T-helper 1 cell treated with Interleukin-12 subunit alpha and Interleukin-12 subunit beta and Interleukin-4 antibody, amounts not matched to agents 30 ng/mL and 1 ng/mL, for 36 hours (primary cell): ENCODE data around the gene PRSS22. TPM values are rescaled to one million over a fixed set of nuclear protein-coding genes. Genes with fewer than 3 reads are reported as not detected.

Experiments
- intact Hi-C: fragments of 100-400 bp; cut with micrococcal nuclease; formaldehyde crosslinking; loops from one replicate; pipeline ENCODE4 v1.15.1; 2024
- total RNA-seq: library from RNA; stranded (reverse); gene quantifications from 2 replicates; pipeline ENCODE4 v1.2.3, GENCODE V29; 2022

PRSS22 gene
- total RNA-seq, 1 donor from 2014 or later = not detected

GRCh38 chr16:2816751-2817339 is 41.1 kb downstream of the PRSS22 start, which contains the start of gene PRSS21:
PRSS21 (plus strand) TSS chr16:2817237; CDS start chr16:2817269, 32 bp downstream.
- intact Hi-C loops = loop anchor here (1.0 kb wide), 1 partner anchor 51 kb away; no protein-coding TSS in a partner anchor

DNA sequence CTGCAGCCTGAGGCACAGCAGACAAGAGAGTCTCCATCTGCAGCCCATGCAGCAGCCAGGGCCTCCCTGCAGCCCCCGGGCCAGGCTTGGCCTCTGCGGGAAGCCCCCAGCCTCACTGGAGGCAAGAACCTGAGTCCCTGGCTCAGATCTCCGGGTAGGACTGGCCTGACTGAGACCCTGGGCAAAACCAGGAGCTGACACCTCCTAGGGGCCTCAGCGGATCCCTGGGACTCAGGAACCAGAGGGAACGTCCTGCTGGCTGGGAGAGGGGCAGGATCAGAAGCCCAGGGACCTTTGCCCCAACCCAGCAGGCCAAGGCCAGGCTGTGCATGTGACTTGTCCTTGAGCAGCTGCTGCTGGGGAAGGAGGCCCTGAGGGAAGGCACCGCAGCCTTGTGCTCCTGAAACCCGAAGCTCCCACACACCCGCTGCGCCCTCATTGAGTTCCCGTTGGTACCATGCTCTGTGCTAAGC is 42.6 kb downstream of the PRSS22 start:
- intact Hi-C loops = no loop called here

DNA sequence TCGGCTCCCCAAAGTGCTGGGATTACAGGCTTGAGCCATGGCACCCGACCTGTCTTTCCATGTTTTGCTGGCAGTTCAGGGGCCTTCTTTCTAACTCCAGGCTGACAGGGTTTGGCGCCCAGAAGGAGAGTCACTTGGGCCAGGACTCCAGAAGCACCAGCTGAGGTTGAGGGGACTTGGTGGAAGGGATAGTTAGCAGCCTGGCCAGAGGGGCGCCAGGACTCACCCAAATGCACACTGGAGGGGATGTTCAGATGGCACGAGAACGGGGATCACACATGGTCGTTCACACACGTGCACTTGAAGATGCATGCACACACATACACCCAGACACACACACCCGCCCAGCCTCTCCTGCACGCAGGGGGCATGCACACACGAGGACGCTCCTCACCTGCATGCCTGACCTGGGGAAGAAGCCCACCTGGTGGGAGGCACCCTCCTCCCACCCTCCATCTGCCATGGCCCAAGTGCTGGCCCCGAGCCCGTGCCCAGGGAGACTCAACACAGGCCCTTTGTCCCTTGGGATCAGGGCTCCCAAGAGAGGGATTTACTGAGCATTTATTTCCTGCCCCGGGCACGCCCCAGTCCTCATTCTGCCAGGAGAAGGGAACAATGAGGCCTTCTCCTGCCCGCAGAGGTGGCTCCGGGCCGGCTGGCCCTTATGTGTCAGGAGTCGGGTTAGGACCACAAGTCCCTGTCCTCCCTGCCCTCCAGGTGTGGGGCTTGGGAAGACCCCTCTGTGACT is 43.2 kb downstream of the PRSS22 start:
- intact Hi-C loops = no loop called here

DNA sequence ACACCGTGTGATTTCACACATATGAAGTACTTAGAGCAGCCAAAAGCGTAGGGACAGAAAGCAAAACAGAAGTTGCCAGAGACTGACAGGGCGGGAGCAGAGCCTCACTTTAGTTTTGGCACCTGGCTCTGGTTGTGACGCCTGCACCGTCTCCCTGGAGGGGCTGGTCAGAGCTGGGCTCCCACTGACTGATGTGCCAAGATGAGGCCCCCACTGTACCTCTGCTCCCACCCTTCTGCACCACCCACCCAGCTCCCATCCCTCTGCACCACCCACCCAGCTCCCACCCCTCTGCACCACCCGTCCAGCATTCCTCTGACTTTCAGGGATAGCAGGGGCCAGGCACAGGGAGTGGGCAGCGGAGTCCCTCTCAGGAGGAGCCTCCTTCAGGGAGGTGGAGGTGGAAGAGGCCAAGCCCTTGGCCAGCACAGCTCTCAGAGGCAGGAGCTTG is 44.2 kb downstream of the PRSS22 start:
- intact Hi-C loops = no loop called here

DNA sequence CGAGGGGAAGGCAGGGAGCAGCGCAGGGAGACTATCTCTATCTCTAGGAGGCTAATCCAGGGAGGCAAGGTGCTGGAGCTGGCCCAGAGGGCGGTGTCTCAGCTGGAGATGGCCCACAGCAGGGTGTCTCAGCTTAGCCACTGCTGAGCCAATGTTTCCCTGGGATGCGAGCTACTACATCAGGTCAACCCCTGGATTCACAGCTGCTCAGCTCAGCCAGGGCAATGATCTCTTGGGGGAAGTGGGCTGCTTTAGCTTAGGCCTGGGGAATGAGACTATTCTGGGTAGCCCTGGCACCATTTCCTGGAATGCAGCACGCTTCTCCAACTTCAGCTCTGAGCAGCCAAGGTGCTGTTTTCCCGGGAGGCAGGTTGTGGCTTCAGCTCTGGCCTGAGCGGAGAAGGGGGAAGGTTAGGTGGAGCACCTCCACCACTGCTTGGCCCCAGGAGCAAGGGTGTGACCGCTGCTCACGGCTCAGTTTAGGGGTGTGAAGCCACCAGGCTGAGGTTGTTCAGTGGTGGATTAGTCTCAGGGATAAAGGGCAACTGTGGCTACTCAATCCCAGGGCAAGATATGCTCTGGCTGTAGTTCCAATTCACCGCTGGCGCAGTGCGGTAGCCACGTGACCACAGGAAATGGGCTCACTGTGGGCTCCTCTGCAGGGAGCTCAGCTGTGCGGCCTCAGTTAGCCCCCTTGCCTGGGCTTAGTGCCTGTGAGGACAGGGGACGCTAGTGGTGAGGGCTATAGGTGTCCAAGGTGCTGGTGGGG is 46.1 kb downstream of the PRSS22 start:
- intact Hi-C loops = no loop called here

DNA sequence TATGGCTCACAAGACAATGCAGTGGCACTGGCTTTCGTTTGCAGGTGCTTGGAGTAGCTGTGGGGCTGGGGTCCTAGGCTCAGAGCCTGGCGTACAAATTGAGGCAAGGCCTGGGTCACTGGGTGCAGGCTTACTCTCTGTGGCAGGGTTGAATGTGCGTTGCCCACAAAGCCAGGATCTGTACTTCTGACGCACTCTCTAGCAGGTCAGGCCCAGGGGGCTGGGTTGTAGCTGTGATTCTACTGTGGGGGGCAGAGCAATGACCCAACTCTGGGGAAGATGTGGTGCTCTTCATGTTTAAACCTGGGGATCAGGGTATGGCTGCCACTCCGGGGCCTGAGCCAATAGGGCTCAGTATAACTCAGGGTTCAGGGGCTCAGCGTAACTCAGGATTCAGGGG is 47.3 kb downstream of the PRSS22 start:
- intact Hi-C loops = no loop called here

DNA sequence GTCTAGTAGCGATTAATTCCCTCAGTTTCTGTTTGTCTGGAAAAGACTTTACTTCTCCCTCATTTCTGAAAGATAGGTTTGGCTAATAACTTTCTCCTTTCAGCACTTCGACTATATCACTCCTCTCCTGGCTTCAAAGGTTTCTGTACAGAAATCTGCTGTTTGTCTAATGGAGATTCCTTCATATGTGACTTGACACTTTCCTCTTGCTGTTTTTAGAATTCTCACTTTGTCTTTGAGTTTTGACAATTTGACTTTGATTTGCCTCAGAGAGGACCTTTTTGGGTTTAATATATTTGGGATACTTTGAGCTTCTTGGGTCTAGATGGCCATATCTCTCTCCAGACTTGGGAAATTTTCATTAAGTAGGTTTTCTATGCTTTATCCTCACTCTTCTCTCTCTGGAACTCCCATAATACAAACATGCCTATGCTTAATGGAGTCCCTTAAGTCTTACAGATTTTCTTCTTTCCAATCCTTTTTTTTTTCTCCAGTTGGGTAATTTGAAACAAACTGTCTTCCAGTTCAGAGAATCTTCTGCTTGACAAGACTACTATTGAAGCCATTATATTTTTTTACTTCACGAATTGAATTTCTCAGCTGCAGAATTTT is 48.7 kb downstream of the PRSS22 start:
- intact Hi-C loops = no loop called here

DNA sequence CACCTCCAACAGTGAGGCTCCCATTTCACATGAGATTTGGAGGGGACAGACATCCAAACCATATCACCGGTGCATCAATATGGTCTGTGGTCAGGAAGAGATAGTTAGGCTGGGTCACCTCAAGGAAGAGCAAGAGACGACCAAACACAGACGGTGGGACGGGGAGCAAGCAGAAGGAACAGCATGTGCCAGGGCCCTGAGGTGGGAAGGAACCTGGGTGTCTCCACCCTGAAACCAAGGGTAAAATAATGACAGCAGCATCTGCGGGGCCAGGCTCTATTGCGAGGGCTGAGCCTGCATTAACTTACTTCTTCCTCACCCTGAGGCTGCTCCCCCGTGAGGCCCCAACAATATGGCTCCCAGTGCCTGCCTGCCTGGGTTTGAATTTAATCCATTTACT is 49.8 kb downstream of the PRSS22 start:
- intact Hi-C loops = no loop called here

DNA sequence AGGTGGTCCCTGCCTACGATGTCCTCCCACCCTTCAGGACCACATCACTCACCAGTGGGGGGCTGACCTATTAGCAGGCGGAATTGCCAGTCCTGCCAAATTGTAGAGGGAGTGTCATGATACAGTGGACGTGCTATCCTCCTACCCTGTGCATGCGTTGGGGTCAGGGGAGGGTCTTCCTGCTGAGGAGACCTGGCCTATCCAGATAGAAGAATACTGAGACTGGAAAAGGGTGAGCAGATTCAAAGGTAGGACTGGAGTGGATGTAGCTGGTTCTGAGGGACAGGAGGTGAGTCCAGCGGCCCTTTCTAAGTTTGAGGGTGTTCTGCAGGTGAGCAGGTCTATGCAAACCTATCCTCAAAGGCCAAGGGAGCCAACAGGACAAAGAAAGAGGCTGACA is 51.7 kb downstream of the PRSS22 start:
- intact Hi-C loops = no loop called here

GRCh38 chr16:2804728-2805127 is 53.2 kb downstream of the PRSS22 start:
- intact Hi-C loops = no loop called here

DNA sequence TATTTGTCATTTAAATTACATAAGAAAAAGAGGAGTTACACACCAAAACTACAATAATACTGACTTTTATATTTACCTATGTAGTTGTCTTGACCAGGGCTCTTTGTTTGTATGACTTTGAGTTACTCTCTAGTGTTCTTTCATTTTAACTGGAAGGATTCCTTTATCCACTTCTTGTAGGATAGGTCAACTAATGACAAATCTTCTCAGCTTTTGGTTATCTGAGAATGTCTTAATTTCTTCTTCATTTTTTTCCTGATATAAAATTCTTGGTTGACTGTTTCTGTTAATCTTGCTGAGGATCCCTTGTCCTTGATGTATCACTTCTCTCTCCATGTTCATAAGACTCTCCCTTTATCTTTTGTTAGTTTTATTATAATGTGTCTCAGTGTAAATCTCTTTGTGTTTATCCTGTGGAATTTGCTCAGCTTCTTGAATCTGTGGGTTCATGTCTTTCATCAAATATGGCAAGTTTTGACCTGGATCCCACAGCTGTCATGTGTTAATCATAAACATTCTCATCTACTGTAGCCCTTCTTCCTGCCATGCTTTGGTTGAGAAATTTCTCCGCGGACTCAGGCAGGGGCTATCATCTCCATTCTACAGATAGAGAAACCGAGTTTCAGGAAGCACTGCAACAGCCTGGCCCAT is 54.3 kb downstream of the PRSS22 start:
- intact Hi-C loops = no loop called here

Other genes with a start within 250 kb of the PRSS22 start
- 41.8 and 42.7 TPM in 2 replicates for gene KCTD5, start 175.6 kb downstream of the PRSS22 start, total RNA-seq
- 0.88 and 1.4 TPM in 2 replicates for gene PRSS27, start 137.9 kb downstream of the PRSS22 start, total RNA-seq
- 547 and 552 TPM in 2 replicates for gene SRRM2, start 105.5 kb downstream of the PRSS22 start, total RNA-seq
- 263 and 264 TPM in 2 replicates for gene ELOB, start 80.9 kb downstream of the PRSS22 start, total RNA-seq
- not detected in 2 replicates for gene PRSS33, start 70.6 kb downstream of the PRSS22 start, total RNA-seq
- gene PRSS41, start 59.7 kb downstream of the PRSS22 start, total RNA-seq = not detected in 2 replicates
- gene PRSS21, start 40.9 kb downstream of the PRSS22 start, total RNA-seq = 5.0 and 6.5 TPM in 2 replicates
- gene ZG16B, start 27.9 kb downstream of the PRSS22 start, total RNA-seq = 23.2 and 24.3 TPM in 2 replicates
- 21.1 and 24.2 TPM in 2 replicates for gene FLYWCH2, start 25.0 kb upstream of the PRSS22 start, total RNA-seq
- 74.3 and 83.1 TPM in 2 replicates for gene FLYWCH1, start 53.8 kb upstream of the PRSS22 start, total RNA-seq
- gene KREMEN2, start 106.1 kb upstream of the PRSS22 start, total RNA-seq = not detected in 2 replicates
- 31.9 and 32.3 TPM in 2 replicates for gene PAQR4, start 111.2 kb upstream of the PRSS22 start, total RNA-seq
- gene PKMYT1, start 122.3 kb upstream of the PRSS22 start, total RNA-seq = 91.5 and 92.0 TPM in 2 replicates
- 0.10 TPM in 1 of 2 replicates, not detected in the other for gene CLDN9, start 154.8 kb upstream of the PRSS22 start, total RNA-seq
- not detected in 2 replicates for gene CLDN6, start 160.0 kb upstream of the PRSS22 start, total RNA-seq
- gene TNFRSF12A, start 162.2 kb upstream of the PRSS22 start, total RNA-seq = 4.2 and 5.1 TPM in 2 replicates
- 27.9 and 28.1 TPM in 2 replicates for gene HCFC1R1, start 165.8 kb upstream of the PRSS22 start, total RNA-seq
- gene THOC6, start 165.9 kb upstream of the PRSS22 start, total RNA-seq = 45.2 and 46.6 TPM in 2 replicates
- gene BICDL2, start 178.8 kb upstream of the PRSS22 start, total RNA-seq = 0.51 and 0.61 TPM in 2 replicates
- 93.6 and 93.9 TPM in 2 replicates for gene MMP25, start 188.4 kb upstream of the PRSS22 start, total RNA-seq
- 4,509 and 4,510 TPM in 2 replicates for gene IL32, start 207.5 kb upstream of the PRSS22 start, total RNA-seq
- 0.12 and 0.24 TPM in 2 replicates for gene ZSCAN10, start 241.1 kb upstream of the PRSS22 start, total RNA-seq